GM18909 (cell line): Measurements from ENCODE around the gene ZBTB43.
"Not testable (repeated sequence)": the region's sequence is repeated elsewhere in the genome, so short reads cannot be mapped to it uniquely, and the experiment has no call there.

Experiments used
- ATAC-seq: cut with Tn5 transposase; IDR thresholded peaks from one replicate; pipeline ENCODE4 v1.9.1; 2021; ENCODE audit warnings: mild to moderate bottlenecking; ENCODE audit not compliant: unreplicated experiment, poor library complexity

Gene ZBTB43

DNA sequence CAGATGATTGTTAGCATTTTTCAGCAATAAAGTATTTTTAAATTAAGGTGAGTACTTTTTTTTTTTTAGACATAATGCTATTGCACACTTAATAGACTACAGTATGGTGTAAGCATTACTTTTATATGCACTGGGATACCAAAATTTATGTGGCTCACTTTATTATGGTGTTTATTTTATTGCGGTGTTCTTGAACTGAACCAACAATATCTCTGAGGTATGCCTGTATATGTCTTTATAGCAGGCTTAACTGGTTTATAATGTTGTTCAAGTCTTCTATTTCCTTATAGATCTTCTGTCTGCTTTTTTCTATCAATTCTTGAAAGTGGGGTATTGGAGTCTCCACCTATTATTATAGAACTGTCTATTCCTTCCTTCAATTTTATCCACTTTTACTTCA, 18.0 kb downstream of the ZBTB43 start:
- ATAC-seq: no peak

DNA sequence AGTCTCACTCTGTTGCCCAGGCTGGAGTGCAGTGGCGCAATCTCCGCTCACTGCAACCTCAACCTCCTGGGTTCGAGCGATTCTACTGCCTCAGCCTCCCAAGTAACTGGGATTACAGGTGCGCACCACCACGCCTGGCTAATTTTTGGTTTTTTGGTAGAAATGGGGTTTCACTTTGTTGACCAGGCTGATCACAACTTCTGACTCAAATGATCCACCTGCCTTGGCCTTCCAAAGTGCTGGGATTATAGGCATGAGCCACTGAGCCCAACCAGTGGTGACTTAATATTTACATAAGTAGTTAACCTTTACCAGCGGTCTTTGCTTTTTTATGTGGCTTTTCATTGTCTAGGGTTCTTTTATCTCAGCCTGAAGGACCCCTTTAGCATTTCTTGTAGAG, 19.2 kb downstream of the ZBTB43 start:
- ATAC-seq: not testable (repeated sequence)

DNA sequence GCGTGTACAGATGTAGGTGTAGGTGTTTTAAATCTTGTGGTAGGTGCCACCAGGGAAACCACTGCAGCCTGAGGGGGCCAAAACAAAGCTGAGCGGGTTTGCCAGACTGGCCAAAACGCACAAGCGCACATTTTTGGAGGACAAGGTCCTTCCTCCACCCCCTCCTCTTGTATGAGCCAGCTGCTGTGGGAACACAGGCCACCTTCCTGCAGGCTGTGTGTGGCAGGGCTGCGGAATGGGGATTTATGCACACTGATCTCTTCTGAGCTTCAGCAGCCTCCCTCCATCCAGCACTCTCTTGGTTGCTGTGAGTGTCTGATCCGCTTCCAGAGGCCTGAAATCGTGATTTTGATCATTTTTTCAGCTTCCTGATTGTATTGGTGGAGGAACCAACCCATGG, 22.4 kb downstream of the ZBTB43 start:
- ATAC-seq: no peak

DNA sequence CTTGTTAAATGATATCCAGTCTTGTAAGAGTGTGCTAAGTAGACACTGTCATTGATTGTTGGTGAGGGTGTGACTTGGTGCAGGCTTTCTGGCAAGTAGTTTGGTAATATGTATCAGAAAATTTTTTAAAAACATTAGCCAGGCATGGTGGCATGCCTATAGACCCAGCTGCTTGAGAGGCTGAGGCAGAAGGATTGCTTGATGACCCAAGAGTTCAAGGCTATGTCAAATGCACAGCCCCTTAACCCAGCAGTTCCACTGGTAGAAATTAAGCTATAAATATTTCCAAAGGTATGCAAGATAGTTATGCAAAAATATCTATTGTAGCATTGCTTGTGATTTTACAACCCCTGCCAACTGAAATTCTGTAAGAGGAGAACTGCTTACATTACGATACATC, 24.2 kb downstream of the ZBTB43 start:
- no peak for ATAC-seq

DNA sequence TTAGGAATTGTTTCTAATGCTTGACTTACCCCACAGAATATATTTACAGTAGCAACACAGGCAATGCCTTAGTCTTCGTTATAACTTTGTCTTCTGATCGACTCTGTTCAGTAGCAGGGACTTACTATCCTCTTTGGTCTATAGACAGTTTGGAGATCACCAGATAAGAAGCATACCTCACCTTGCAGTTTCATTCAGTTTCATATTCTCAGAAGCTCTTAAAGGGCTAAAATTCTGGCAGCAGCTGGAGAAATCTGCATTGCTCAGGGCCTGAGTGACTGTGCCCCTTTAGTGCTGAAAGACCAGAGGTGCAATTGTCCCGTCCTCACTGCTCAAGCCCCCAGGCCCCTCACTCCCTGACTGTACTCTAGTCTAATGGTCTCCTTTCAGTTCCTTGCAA, 26.0 kb downstream of the ZBTB43 start:
- ATAC-seq: no peak

DNA sequence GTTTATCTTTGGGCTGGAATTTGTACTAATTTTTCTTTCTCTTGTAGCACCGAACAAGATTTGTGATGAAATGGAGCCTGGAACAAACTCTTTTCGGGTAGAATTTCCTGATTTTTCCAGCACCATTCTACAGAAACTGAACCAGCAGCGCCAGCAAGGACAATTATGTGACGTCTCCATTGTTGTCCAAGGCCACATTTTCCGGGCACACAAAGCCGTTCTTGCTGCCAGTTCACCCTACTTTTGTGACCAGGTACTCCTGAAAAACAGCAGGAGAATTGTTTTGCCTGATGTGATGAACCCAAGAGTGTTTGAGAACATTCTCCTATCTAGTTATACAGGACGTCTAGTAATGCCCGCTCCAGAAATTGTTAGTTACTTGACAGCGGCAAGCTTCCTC, 27.6 kb downstream of the ZBTB43 start:
- no peak for ATAC-seq

DNA sequence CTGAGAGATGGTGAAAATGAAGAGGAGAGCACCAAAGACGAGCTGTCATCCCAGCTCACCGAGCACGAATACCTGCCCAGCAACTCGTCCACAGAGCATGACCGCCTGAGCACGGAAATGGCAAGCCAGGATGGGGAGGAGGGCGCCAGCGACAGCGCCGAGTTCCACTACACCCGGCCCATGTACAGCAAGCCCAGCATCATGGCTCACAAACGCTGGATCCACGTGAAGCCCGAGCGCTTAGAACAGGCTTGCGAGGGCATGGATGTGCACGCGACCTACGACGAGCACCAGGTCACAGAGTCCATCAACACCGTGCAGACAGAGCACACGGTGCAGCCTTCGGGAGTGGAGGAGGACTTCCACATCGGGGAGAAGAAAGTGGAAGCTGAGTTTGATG, 28.2 kb downstream of the ZBTB43 start:
- no peak for ATAC-seq

DNA sequence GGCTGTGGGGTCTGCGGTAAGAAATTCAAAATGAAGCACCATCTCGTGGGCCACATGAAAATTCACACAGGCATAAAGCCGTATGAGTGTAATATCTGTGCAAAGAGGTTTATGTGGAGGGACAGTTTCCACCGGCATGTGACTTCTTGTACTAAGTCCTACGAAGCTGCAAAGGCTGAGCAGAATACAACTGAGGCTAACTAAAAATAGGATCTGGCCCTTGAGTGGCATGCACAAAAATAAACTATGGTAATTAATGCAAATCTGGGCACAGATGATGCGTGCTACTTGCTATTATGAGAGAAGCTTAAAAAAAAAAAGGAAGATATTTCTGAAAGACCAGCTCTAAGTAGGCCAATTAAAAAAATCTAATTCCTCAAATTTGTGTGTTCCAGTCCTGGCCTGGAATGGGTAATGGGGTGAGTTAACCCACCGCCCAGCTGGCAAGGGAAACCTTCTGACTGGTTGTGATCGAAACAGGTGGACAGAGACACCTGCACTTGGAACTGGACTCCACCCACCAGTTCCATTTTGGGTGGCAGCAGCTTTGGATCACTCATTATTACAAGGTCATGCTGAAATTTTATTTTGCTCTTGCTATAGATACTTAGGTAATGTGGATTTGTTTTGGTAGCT, 29.0 kb downstream of the ZBTB43 start:
- ATAC-seq: no peak

DNA sequence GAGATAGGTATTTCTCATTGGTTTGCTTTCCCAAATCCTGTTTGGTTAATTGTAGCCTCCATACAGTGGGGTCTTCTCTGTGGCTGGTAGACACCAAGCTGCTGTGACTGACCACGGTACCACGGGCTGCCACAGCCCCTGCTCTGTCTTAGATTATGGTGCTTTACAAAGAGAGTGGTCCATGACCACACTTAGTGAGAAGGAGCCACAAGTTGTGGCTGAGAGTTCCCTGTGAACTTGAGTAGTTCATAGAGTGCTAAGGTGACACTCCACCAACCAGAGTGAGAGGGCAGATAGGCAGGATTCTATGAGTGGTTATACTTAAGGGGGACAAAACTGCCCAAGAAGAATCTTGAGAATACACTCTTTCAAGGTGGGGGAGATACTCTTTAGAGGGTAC, 29.8 kb downstream of the ZBTB43 start:
- ATAC-seq: no peak

DNA sequence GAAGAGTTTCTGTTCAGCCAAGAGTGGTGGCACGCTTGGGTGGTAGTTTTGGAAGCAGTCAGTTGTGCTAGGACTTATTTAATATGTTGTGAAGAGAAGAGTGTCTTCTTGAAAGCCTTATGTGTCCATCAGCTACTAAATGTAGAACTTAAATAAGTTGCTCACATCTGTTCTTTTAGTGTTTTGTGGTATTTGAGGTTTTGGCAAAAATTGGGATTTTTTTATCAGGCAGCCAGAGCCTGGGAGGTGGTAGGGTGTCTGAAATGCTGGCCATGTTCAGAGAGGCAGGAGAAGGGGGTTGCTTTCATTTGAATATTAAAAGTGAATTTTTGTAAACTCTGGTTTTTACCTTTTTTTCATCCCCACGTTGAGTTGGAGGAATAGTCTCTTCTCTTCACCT, 31.4 kb downstream of the ZBTB43 start:
- no peak for ATAC-seq

DNA sequence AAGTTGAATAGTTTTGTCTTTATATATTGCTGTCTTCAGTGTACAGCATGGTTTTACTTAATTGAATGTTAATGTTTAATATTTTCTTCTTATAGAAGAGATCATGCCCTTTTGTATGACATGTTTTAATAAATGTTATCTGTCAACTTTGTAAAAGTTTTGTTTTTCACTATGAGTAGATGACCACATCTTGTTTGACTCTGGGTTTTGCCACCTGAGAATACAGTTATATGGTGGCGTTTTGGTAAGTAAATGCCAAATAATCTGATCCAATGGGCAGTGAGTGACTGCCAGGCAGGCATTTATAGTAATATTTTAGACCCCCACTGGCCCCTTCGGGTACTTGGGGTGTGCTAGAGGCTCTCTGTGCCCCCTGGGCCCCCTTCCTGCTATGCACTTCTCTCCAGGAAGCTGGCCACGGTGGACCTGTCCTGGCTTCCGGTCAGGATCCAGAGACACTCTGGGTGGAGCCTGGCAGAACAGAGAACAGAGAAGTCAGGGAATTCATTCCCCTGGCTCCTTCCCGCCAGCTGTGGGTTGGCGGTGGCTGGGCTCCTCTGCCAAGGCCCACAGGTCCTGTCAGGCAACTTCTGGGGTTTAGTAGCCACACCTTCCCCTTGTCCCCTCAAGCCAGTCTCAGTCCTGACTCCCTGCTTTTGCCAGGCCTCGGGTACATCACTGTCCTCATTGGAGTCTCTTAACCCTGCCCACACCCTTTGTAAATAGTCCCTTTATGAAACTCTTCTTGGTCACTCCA, 33.4 kb downstream of the ZBTB43 start:
- no peak for ATAC-seq

DNA sequence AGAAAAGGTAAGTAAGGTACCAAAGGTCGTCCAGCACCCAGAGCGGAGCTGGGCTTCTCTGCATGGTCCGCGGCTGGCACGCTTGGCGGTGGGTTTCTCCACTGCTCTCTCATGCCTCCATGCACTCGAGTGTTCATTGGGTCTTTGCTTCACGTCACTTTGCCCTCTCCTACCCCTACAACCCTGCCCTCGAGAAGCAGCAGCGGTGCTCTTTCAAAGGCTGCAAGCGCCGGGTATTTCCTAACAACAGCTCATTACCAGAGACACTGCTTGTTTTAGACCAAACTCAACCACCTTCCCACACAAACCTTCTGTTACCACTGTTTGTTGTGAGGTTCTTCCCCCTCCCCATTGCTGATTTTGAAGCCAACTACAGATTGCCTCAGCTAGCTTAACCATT, 34.1 kb downstream of the ZBTB43 start:
- ATAC-seq: no peak

DNA sequence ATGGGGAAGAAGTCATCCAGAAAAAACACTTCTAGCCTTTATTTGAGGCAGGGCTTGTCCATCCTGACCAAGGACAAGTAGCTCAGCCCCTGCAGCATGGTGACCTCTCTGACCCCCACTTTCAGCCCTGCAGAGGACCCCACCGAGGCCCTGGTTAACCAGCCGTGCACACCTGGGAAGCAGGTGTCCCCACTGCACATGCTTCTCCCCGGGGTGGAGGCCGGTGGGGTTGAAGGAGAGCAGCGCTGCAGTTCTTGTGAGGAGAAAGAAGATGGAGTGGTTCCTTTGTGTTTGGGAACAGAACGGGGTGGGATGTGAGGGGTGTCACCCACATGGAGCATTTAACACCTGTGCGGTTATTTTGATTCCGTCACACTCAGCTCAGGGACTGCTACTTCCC, 34.5 kb downstream of the ZBTB43 start:
- ATAC-seq: no peak

DNA sequence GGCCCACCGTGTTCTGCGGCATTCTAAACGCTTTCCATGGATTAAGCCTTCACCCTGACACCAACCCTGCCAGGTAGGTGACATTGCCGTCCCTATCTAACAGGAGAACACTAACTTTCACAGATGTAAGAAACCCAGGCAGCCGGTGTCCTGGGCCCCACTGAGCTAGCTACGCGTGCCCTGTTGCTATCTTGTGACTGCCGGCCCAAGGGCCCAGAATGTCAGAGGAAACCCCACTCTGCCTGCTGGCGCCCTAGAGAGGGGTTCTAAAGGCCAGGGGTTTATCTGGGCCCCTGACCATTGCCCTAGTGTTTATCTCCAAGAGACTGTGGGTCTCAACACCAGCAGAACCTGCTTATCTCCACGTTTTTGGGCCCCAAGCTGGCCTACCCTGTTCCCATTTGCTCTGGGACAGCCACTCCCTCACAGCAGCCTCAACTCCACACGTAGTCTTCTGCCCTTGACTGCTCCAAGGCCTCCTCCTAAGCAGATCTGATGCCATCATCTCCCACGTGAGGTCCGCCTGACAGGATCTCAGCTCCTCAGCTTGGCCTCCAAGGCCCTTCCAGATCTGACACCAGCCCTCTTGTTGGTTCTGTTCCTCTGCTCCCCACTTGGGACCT, 37.5 kb downstream of the ZBTB43 start:
- no peak for ATAC-seq

DNA sequence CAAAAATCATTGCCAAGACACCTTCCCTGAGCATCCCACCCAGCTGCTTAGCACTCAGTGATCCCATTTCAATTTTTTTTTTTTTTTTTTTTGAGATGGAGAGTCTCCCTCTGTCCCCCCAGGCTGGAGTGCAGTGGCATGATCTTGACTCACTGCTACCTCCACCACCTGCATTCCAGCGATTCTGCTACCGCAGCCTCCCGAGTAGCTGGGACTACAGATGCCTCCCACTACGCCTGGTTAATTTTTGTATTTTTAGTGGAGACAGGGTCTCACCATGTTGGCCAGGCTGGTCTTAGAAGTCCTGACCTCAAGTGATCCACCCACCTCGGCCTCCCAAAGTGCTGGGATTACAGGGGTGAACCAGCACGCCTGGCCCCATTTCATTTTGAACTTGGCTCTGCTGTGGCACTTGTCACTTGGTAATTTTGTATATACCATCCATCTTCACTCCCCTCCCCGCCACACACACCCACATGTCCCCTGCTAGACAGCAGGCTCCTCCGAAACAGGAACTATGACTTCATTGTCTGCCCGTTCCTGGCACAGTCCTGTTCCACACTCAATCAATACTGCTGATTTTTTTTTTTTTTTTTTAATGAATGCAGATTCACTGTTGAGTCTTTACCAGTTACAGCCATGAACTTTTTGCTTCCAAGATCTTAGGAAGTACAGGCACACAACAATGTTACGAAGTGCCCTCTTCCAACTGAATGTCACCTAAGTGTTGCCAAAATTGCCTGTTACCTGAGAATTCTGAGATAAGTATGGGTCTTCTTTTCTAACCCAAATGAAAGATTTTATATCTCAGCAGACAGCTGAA, 38.3 kb downstream of the ZBTB43 start:
- ATAC-seq: no peak

DNA sequence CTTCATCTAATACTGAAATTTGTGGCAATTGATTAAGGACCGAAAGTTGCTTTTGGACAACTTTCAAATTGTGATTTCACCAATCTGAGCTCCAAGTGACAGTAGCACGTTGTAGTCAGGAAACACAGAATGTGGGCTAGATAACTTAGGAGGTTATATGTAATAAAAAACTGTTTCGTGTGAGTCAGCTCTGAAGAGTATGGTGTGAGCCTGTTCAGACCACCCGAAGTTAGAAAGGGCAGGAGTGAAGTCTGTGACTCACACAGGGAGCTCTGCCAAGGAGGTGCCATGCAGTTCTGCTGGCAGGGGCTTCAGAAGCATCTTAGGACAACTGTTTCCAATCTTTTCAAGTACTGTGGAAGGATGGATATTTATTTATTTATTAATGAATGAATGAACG, 39.2 kb downstream of the ZBTB43 start:
- ATAC-seq: no peak

DNA sequence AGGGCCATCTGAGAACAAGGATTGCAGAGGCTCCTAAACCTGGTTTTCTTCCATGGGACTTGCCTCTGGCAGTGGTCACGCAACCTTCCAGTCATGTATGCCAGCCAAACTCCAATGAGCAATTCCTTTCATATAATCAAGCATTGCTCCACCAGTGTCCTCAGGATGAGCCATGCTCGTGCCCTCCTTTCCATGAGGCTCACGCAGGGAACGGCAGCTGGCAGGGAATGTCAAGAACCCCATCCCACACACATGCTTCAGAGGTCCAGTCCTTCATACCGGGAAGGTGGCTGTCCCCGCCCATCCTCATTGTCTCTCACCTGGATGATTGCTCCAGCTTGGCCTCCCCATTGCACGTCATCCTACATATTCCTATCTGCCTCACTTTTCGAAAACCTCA, 42.2 kb downstream of the ZBTB43 start:
- ATAC-seq: no peak

DNA sequence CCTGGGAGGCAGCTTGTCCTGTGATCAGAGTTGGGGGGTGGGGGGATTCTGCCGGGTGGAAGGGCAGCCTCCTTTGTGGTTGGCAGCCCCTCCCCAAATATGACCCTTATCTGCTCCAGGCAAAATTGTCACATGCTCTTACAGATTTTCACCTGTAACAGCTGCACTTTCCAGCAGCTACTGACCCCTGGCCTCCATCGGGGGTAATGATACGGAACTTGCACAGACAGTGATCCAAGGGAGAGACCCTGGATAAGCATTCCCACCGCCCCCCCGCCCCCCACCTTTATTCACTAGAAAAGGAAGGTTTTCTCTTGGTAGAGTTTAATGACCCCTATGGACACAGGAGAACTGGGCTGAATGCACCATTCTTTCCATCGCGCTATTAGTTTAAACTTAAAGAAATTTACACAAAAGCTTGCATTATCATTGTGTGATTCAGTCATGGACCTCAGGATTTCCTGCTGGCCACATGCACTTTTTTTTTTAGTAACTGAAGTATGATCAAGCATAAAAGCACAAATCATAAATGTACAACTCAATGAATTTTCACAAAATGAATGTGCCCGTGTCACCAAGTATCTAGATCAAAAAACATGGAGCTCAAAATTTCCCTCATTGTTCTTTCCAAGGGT, 44.9 kb downstream of the ZBTB43 start:
- no peak for ATAC-seq

DNA sequence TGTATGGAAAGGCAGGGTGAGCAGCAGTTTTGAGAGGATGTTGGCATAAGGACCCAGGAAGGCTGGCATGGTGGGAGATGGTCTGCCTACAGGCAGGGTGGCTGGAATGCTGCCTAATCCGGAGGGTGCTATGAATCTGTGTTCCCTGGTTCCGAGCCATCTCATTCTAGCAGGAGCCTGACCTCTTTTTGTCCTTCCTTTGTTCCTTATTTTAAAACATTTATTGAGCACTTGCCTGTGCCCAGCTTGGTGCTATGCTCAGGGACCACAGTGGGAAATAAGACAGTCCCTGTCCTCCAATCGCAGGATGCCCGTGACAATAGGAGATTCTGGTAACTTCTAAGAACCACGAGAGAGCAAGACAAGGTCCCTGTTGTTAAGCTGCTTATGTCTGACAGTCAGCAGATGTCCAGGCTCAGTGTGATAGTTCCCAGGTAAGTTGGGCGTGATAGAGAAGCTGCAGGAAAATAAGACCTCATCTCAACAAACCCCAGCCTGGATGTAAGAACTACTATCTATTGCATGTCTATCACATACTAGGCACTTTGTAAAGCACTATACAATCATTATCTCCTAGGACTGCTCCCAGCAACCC, 46.5 kb downstream of the ZBTB43 start:
- no peak for ATAC-seq

DNA sequence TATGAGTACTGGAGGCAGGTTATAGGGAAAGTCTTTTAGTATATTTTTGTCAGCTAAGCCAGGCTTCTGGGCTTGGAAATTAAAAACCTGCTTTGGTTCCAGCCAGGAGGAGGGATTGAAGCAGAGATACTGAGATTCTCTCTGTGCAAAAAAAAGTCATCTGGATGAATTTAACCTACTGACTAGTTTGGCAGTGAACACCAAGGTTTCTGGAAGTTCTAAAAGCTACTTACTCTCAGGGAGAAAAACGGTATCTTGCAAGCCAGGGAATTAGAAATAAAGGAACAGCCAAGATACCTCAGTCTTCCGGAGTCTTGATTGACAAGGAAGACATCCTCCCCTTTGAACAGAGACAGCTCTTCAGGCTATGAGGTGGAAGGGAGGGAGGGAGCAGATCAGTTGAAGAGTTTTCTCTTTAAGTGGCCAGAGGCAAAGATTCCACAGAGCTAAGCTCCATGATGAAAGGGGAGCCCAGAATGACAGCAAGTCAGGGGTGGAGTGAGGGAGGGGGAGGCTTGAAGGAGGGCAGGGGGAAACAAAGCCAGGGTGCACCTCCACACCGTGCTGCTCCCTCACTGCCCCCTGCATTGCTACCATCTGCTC, 47.3 kb downstream of the ZBTB43 start:
- no peak for ATAC-seq
